Lower leg skin (tissue), 3 donors: ENCODE results near the gene CD28.

Experiments
- POLR2A ChIP-seq, 2 donors: fragments of 450-650 bp; IDR thresholded peaks; one replicate each; pipeline ENCODE4 v1.6.1; 2016 to 2017; ENCODE audit warnings: antibody characterized with exemption in 2 of 2, mild to moderate bottlenecking in 1 of 2, moderate library complexity in 1 of 2
- TF ChIP-seq, protein P1 (sequence below), 3 donors: fragments of 450-650 bp; IDR thresholded peaks; one replicate each; pipeline ENCODE4 v1.5.1; 2016; ENCODE audit warnings: antibody characterized with exemption in 3 of 3, mild to moderate bottlenecking in 3 of 3, moderate library complexity in 2 of 3

DNA sequence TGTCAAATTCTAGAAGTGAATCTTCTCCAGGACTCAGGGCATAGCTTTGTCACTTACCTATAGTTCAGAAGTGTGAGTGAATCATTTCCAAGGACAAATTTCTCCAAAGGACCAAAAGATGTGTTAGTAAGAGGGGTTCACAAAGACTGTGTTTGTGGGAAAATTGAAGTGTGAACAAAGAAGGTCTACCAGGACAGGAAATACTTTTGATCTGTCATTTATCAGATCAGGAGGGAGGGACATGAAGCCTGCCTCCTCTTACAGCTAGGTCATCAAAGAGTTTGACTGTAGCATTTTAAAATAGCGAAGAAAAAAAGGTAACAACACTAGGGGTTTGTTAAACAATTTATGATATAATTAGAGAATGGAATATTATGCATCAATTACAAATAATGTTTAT, 2.0 kb upstream of the CD28 start:
- TF ChIP-seq, protein P1, sequence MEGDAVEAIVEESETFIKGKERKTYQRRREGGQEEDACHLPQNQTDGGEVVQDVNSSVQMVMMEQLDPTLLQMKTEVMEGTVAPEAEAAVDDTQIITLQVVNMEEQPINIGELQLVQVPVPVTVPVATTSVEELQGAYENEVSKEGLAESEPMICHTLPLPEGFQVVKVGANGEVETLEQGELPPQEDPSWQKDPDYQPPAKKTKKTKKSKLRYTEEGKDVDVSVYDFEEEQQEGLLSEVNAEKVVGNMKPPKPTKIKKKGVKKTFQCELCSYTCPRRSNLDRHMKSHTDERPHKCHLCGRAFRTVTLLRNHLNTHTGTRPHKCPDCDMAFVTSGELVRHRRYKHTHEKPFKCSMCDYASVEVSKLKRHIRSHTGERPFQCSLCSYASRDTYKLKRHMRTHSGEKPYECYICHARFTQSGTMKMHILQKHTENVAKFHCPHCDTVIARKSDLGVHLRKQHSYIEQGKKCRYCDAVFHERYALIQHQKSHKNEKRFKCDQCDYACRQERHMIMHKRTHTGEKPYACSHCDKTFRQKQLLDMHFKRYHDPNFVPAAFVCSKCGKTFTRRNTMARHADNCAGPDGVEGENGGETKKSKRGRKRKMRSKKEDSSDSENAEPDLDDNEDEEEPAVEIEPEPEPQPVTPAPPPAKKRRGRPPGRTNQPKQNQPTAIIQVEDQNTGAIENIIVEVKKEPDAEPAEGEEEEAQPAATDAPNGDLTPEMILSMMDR (IDR thresholded peaks at IDR 0.05) = no peak
- no peak for TF ChIP-seq POLR2A (IDR thresholded peaks at IDR 0.05)
